Measurements from ENCODE around the gene USP36. TPM values are rescaled to one million over a fixed set of nuclear protein-coding genes. Genes with fewer than 3 reads are reported as not detected.

The USP36 gene
- total and polyA plus RNA-seq, 11 donors: 11.7 to 40.9 (median 18.3) TPM

- Histone ChIP-seq H3K4me3 (no peak overlapping the region), H3K4me1 (peaks cover 0 to 98% (median 29%) of the 10 kb centered on the region in 12 donors), H3K27ac (no peak overlapping the region), H3K36me3 (no peaks in the 10 kb centered on the region), H3K9me3 (no peaks in the 10 kb centered on the region), H3K27me3 (no peaks in the 10 kb centered on the region)
- intact Hi-C loops (cut with DNase I): no loop called here
- 96 to 99% (median 97%) methylated on average over 7 of the region's 7 CpGs for WGBS, 4 donors
- TF ChIP-seq CTCF (IDR thresholded peaks at IDR 0.05): no peak
- TF ChIP-seq POLR2A (IDR thresholded peaks at IDR 0.05): no peak
- ATAC-seq: no peak
- no peak for DNase-seq
Observed at GRCh38 chr17:78769196-78769773, 71.3 kb downstream of the USP36 start.

DNA sequence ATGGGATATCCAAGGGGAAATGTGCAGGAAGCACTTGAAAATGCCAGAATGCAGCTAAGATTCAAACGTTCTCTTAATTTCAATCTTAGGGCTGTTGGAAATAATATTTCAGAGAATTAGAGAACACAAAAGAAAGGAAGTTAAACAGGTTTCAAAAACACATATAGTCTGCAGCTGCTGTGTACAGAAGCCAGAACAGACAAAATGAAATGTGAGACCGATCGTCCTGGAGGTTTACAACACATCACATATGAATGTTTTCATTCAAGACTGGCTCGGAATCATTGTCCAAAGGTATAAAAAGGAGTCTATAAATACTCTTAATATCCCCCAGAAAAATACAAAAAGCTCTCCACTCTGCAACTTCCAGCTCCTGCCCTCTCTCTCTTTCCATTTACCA is 72.8 kb downstream of the USP36 start:
- ATAC-seq: no peak
- intact Hi-C loops (cut with DNase I): no loop called here
- Histone ChIP-seq H3K27me3 (no peaks in the 10 kb centered on the region), H3K4me1 (peaks cover 0 to 97% (median 26%) of the 10 kb centered on the region in 12 donors), H3K4me3 (no peak overlapping the region), H3K9me3 (peaks cover 0 to 2% (median 0%) of the 10 kb centered on the region in 12 donors), H3K36me3 (no peaks in the 10 kb centered on the region), H3K27ac (peak overlapping the region in 1 of 12 donors; percentile 38)
- WGBS, 4 donors: 44 to 52% (median 49%) methylated on average over 4 of the region's 4 CpGs
- no peak for TF ChIP-seq POLR2A (IDR thresholded peaks at IDR 0.05)
- no peak for TF ChIP-seq CTCF (IDR thresholded peaks at IDR 0.05)
- no peak for DNase-seq

- H3K27ac ChIP-seq: peak overlapping the region in 2 of 12 donors; percentile 0 to 13
- no peak overlapping the region for H3K4me3 ChIP-seq
- H3K9me3 ChIP-seq: peaks cover 0 to 6% (median 0%) of the 10 kb centered on the region in 12 donors
- H3K4me1 ChIP-seq: peaks cover 0 to 97% (median 31%) of the 10 kb centered on the region in 12 donors
- H3K27me3 ChIP-seq: no peaks in the 10 kb centered on the region
- no peaks in the 10 kb centered on the region for H3K36me3 ChIP-seq
- DNase-seq (no peak), ATAC-seq (no peak)
- TF ChIP-seq POLR2A (IDR thresholded peaks at IDR 0.05): no peak
- no peak for TF ChIP-seq CTCF (IDR thresholded peaks at IDR 0.05)
- 80 to 86% (median 81%) methylated on average over 5 of the region's 5 CpGs for WGBS, 4 donors
- intact Hi-C loops (cut with DNase I): no loop called here
Observed at GRCh38 chr17:78766743-78767294, 73.8 kb downstream of the USP36 start.

DNA sequence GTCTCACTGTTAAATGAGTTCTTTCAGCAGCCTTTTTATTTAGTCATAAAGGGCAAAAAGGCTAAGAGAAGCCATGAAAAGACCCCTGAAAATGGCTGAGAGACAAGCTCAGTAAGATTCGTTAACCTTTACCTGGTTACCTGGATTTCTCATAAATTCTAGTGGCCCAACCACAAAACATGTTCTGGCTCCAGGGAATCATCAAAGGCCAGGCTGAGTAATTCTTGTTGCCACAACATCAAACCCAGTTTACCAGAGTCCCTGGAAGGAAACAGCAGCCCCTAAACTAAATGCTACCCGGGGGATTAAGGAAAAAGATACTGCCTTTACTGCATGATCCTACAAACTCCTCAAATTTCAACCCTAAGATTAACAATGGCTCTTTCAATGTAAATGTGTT is 74.4 kb downstream of the USP36 start:
- intact Hi-C loops (cut with DNase I): no loop called here
- ATAC-seq (no peak), DNase-seq (no peak)
- Histone ChIP-seq H3K4me3 (no peak overlapping the region), H3K36me3 (no peaks in the 10 kb centered on the region), H3K4me1 (peaks cover 0 to 97% (median 32%) of the 10 kb centered on the region in 12 donors), H3K27me3 (no peaks in the 10 kb centered on the region), H3K9me3 (peaks cover 0 to 6% (median 0%) of the 10 kb centered on the region in 12 donors), H3K27ac (peak overlapping the region in 1 of 12 donors; percentile 0)
- no peak for TF ChIP-seq CTCF (IDR thresholded peaks at IDR 0.05)
- TF ChIP-seq POLR2A (IDR thresholded peaks at IDR 0.05): no peak
- WGBS, 4 donors: 73 to 83% (median 80%) methylated on average over 2 of the region's 2 CpGs
